HUES48 (cell line): ENCODE data around the gene XPNPEP2.

Experiments
- H3K27ac ChIP-seq: one replicate; pipeline ENCODE4 v1.7.0; 2013; ENCODE audit warnings: low read depth, low read length, inconsistent platforms
- H3K27me3 ChIP-seq: 2 replicates; pipeline ENCODE4 v1.6.1; 2013; ENCODE audit warnings: mild to moderate bottlenecking, low read length; ENCODE audit not compliant: control insufficient read depth, insufficient read depth
- H3K36me3 ChIP-seq: 2 replicates; pipeline ENCODE4 v1.6.1; 2013; ENCODE audit warnings: low read length; ENCODE audit not compliant: control insufficient read depth, insufficient read depth
- H3K4me1 ChIP-seq: 2 replicates; pipeline ENCODE4 v1.6.1; 2013; ENCODE audit warnings: mild to moderate bottlenecking, low read length; ENCODE audit not compliant: control insufficient read depth, insufficient read depth
- H3K4me3 ChIP-seq: 2 replicates; pipeline ENCODE4 v1.5.1; 2013; ENCODE audit warnings: mild to moderate bottlenecking, low read depth, low read length
- H3K9ac ChIP-seq: 2 replicates; pipeline ENCODE4 v1.6.1; 2013; ENCODE audit warnings: mild to moderate bottlenecking, low read depth, low read length, moderate library complexity
- H3K9me3 ChIP-seq: 2 replicates; pipeline ENCODE4 v1.6.1; 2013; ENCODE audit warnings: low read length; ENCODE audit not compliant: control insufficient read depth, insufficient read depth

XPNPEP2 gene

GRCh38 chrX:129719931-129720530 lies 18.7 kb upstream of the XPNPEP2 start:
- H3K27ac ChIP-seq = no peak overlapping the region
- H3K9me3 ChIP-seq = no peaks in the 10 kb centered on the region
- H3K27me3 ChIP-seq = peaks cover 6% of the 10 kb centered on the region; the same call in 1 of the 2 replicates

GRCh38 chrX:129720741-129721140 lies 18.0 kb upstream of the XPNPEP2 start:
- Histone ChIP-seq H3K4me3 (no peak overlapping the region), H3K27me3 (peaks cover 6% of the 10 kb centered on the region; the same call in 1 of the 2 replicates), H3K27ac (no peak overlapping the region), H3K36me3 (no peaks in the 10 kb centered on the region), H3K9me3 (no peaks in the 10 kb centered on the region), H3K9ac (no peak overlapping the region), H3K4me1 (peaks cover 31% of the 10 kb centered on the region)

More at GRCh38 chrX:129719931-129720530, 18.7 kb upstream of the XPNPEP2 start:
- Histone ChIP-seq H3K4me1 (peaks cover 31% of the 10 kb centered on the region), H3K36me3 (no peaks in the 10 kb centered on the region), H3K4me3 (no peak overlapping the region), H3K9ac (no peak overlapping the region)

DNA sequence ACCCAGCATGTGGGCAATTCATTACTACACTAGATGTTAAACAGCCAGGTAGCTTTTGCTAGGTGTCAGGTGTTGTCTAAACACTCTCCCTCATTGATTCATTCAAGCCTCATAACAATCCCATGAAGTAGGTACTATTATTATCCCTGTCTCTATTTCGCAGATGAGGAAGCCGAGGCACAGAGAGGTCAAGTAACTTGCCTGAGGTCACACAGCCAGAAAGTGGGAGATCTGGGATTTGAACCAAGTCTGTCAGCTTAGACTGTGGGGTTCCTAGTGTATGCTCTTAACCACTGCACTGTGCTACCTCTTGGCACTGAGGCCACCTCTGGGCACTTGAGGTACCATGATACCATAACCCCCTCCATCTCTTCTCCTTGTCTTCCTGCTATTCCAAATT lies 17.4 kb upstream of the XPNPEP2 start:
- H3K4me3 ChIP-seq = no peak overlapping the region
- H3K4me1 ChIP-seq = peaks cover 31% of the 10 kb centered on the region
- 0 out of 2 replicates have a peak, but pooled peaks cover 6% of the 10 kb centered on the region for H3K27me3 ChIP-seq
- no peaks in the 10 kb centered on the region for H3K36me3 ChIP-seq
- H3K9me3 ChIP-seq = no peaks in the 10 kb centered on the region
- H3K9ac ChIP-seq = no peak overlapping the region
- no peak overlapping the region for H3K27ac ChIP-seq

GRCh38 chrX:129721870-129722269 lies 16.9 kb upstream of the XPNPEP2 start:
- H3K4me1 ChIP-seq = peaks cover 28% of the 10 kb centered on the region
- H3K4me3 ChIP-seq = no peak overlapping the region
- H3K36me3 ChIP-seq = no peaks in the 10 kb centered on the region
- H3K27me3 ChIP-seq = 0 out of 2 replicates have a peak, but pooled peaks cover 2% of the 10 kb centered on the region
- H3K9ac ChIP-seq = no peak overlapping the region
- H3K9me3 ChIP-seq = no peaks in the 10 kb centered on the region
- no peak overlapping the region for H3K27ac ChIP-seq

- H3K4me3 ChIP-seq = no peak overlapping the region
- no peak overlapping the region for H3K9ac ChIP-seq
- no peaks in the 10 kb centered on the region for H3K36me3 ChIP-seq
- no peak overlapping the region for H3K27ac ChIP-seq
- peaks cover 11% of the 10 kb centered on the region for H3K4me1 ChIP-seq
- no peaks in the 10 kb centered on the region for H3K9me3 ChIP-seq
- peaks cover 6% of the 10 kb centered on the region for H3K27me3 ChIP-seq
These were observed 15.3 kb upstream of the XPNPEP2 start for GRCh38 chrX:129723511-129723910.

DNA sequence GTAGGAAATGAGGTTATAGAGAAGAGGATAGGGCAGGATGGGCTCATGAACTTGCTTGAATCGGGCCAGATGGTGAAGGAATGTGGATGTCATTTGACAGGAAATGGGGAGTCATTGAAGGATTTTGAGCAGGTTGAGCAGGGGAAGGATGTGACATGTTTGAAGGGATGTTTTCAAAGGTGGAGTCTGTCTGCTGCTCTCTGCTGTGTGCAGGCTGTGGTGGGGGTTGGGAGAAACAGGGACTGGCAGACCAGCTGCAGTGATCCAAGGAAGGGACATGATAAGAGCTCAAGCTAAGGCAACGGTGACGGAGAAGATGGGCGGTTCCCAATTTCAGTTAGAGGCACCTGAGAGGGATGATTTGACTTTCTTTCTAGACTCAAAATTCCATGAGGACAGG lies 14.0 kb upstream of the XPNPEP2 start:
- H3K4me1 ChIP-seq = 0 out of 2 replicates have a peak, but pooled peaks cover 7% of the 10 kb centered on the region
- H3K9me3 ChIP-seq = no peaks in the 10 kb centered on the region
- H3K27ac ChIP-seq = no peak overlapping the region
- H3K9ac ChIP-seq = no peak overlapping the region
- H3K4me3 ChIP-seq = no peak overlapping the region
- no peaks in the 10 kb centered on the region for H3K36me3 ChIP-seq
- peaks cover 10% of the 10 kb centered on the region for H3K27me3 ChIP-seq

DNA sequence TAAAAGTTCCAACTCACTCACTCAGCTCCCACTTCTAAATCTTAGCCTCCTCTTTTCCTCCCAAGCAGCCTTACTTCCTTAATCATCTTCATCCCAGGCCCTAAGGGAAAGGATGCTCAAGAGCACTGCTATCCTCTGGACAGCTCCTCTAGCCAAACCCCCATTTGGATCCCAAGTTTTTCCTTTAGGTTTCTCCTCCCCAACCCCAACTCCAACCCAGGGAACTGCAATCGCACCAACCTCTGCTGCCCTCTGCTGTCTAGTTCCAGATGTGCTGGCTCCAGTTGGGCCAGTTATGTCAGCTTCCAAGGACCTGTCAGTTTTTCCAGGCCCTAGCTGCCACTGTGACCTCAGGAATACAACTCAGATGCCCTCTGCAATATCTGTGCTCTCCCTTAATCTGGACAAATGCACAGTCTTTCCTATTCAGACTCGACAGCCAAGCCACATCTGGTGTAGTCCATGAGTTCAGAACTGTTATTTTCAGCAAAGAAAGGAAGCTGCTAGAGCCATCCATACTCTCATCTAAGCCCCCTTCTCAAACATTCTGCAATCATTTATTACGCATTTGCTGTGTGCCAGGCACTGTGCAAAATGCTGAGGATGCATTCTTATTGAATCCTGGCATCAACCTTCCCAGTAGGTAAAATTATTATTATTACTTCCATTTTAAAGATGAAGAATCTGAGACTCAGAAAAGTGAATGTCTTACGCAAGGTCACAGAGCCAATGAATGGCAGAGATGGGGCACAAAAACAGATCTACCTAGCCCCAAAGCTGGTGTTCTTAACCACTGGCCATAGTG lies 12.3 kb upstream of the XPNPEP2 start:
- Histone ChIP-seq H3K9me3 (no peaks in the 10 kb centered on the region), H3K27me3 (peaks cover 20% of the 10 kb centered on the region), H3K9ac (no peak overlapping the region), H3K4me1 (0 out of 2 replicates have a peak, but pooled peaks cover 7% of the 10 kb centered on the region), H3K27ac (no peak overlapping the region), H3K4me3 (no peak overlapping the region), H3K36me3 (no peaks in the 10 kb centered on the region)

GRCh38 chrX:129728061-129728460 lies 10.7 kb upstream of the XPNPEP2 start:
- Histone ChIP-seq H3K9me3 (no peaks in the 10 kb centered on the region), H3K27me3 (peaks cover 20% of the 10 kb centered on the region), H3K9ac (no peak overlapping the region), H3K27ac (no peak overlapping the region), H3K4me3 (no peak overlapping the region), H3K4me1 (no peaks in the 10 kb centered on the region), H3K36me3 (no peaks in the 10 kb centered on the region)

DNA sequence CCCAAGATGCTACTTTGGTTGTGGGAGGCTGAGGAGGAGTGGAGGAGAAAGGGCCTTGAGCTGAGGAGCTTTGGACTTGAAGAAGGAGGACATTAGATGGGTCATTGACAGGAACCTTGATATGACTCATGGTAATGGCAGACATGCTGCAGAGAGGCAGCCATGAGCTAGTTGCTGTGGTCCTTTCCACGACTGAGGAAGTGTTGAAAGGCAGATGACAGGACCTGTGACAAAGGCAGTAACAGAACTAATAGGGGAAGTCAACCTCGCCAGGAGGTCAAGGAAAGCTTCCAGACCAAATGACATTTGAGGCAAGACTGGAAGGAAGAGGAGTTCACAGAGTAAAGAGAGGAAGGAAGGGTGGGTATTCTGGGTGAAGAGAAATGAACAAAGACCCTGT lies 7.6 kb upstream of the XPNPEP2 start:
- Histone ChIP-seq H3K9me3 (no peaks in the 10 kb centered on the region), H3K4me3 (no peak overlapping the region), H3K27ac (no peak overlapping the region), H3K4me1 (no peaks in the 10 kb centered on the region), H3K27me3 (peaks cover 22% of the 10 kb centered on the region), H3K36me3 (no peaks in the 10 kb centered on the region), H3K9ac (no peak overlapping the region)

GRCh38 chrX:129732857-129733256 lies 5.9 kb upstream of the XPNPEP2 start:
- Histone ChIP-seq H3K4me3 (no peak overlapping the region), H3K9ac (no peak overlapping the region), H3K27me3 (peaks cover 30% of the 10 kb centered on the region), H3K9me3 (no peaks in the 10 kb centered on the region), H3K36me3 (no peaks in the 10 kb centered on the region), H3K27ac (no peak overlapping the region), H3K4me1 (no peaks in the 10 kb centered on the region)

DNA sequence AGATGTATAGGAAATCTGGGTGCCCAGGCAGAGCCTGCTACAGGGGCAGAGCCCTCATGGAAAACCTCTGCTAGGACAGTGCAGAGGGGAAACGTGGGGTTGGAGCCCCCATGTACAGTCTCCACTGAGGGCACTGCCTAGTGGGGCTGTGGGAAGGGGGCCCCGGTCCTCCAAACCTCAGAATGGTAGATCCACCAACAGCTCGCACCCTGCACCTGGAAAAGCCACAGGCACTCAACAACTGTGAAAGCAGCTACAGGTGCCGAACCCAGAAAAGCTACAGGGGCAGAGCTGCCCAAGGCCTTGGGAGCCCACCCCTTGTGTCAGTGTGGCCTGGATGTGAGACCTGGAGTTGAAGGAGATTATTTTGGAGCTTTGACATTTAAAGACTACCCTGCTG lies 5.4 kb upstream of the XPNPEP2 start:
- H3K9me3 ChIP-seq = no peaks in the 10 kb centered on the region
- H3K4me1 ChIP-seq = no peaks in the 10 kb centered on the region
- H3K4me3 ChIP-seq = no peak overlapping the region
- no peaks in the 10 kb centered on the region for H3K36me3 ChIP-seq
- H3K27me3 ChIP-seq = peaks cover 33% of the 10 kb centered on the region
- no peak overlapping the region for H3K27ac ChIP-seq
- no peak overlapping the region for H3K9ac ChIP-seq
